Hepatic stellate cell (primary cell): ENCODE results near the gene C10orf90.

Experiments
- DNase-seq: peaks from one replicate; pipeline ENCODE4 v3.0.0; 2011; ENCODE audit warnings: low spot score

Gene C10orf90

DNA sequence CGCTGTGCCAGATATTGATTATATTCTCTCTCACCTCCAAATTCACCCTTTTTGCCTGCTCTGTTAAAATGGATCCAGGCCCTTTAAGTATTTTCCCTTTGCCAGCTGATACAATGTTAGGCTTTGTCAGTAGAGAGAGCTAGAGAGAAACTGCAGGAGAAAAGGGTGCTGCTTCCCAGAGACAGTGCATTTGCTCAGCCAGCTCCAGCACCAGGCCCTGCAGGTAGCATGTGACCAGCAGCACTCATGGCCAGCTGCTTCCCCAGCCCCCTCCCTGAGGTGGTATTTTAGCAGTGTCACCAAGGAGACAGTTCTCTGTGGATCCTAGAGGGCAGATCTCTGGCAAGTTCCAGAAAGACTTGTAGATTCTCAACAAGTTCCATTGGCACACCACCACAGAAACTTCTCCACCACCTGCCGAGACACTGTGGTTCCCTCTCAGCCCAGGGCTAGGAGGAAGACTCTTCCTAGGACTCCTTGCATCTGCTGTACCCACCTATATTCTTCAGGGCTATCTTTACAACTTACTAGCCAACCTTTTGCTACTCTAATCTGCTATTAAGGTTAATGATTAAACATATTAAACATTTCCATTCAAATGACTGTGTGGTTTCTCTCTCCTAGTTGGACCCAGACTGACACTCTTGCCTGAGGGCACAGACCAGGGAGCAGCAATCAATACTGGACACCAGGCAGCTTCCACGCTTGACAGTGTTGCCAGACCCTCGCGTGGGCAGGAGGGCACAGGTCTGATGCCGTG is 246.6 kb downstream of the C10orf90 start:
- no peak for DNase-seq

DNA sequence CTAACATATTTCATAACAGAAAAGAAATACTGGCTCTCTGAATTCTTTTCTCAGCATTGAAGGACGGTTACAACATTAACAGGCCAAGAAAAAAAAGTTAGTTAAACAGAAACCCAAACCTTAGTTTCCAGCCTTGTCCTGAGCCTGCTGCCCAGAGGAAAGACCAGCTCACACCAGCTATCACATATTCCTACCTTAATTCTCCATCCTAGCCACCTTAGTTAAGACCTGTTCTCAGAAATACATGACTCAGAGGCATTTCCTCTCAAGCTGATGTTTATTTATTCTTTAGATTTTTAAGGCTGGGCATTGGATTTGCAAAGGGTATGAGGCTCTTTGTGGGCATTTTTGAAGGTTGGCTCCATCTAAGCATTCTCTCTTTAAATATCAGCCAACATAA is 247.9 kb downstream of the C10orf90 start:
- no peak for DNase-seq

DNA sequence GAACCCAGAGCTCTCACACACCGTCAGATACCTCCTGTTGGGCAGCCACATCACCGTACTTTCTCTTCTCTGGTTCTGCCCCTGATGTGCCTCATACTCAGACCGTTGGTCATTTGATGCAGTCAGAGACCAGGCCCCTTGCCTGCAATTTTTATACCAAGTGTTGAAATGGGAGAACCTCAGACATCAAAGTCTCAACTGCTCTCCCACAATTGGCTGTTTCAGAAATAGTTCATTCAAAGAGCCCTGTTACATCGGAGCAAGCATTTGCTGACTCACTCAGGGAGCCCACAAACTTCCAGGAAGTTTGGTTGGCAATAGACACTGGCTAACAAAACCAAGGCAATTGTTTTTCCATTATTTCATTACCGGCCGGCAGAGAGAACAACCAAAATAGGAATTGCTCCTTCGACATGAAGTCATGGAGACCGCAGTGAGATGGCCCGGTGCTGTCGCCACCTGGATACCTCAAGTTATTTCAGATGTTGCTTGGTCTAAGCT is 248.7 kb downstream of the C10orf90 start:
- DNase-seq, result peak; percentile 21

DNA sequence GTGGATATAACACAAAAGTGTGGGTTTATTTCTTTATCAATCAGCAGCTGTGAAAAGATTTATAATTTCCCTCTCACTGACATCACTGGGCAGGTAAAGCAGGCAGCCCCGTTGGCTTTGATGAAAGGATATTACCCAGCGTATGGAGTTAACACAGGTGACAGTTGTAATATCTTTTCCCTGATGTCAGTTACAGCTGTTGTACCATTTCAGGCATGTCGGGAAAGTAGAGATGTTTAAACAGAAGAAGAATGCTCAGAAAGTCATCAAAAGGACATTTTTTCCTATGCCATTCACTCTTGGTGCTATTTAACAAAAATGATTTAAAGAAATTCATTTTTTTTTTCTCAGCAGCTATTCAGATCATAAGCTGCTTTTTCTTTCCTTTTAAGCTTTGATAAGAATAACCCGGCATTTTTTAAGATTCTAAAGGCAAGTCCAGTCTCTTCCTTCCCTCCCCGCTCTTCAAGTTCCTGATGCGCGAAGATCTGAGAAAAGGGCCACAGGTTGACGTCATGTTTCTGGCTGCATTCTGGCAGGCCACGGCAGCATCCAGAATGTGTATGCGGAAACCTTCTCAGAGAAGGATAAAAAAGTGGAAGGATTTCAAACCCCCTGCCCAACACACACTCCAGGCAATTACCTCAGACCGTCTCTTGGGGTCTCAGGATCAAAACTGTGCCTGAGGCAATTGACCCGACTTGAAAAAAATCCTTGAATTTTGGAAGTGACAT is 249.8 kb downstream of the C10orf90 start:
- no peak for DNase-seq

DNA sequence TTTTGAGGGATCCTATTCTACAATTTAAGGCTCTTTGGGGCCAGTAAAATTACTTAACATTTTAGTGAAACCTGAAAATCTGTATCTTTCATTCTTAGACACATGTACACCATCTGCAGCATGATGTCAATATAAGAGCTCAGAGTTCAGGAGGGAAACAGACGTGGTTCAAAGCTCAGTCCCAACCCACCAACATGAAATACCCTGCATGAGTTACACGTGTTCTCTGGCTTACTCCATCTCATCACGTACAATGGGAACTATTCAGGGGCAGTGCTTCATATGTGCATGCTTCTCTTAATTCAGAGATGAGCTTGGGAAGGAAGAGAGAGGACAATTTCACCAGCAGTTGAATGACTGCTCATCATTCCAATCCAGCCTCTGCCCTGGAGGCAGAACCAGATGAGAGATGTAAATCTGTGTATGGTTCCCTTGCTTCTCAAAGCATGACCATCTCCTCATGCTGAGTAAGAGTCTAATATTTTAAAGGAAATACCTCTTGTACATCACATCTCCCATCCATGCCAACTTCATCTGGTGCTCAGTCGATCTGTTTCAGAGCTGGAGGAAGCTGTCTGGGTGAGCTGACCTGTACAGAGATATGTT is 253.2 kb downstream of the C10orf90 start:
- no peak for DNase-seq

DNA sequence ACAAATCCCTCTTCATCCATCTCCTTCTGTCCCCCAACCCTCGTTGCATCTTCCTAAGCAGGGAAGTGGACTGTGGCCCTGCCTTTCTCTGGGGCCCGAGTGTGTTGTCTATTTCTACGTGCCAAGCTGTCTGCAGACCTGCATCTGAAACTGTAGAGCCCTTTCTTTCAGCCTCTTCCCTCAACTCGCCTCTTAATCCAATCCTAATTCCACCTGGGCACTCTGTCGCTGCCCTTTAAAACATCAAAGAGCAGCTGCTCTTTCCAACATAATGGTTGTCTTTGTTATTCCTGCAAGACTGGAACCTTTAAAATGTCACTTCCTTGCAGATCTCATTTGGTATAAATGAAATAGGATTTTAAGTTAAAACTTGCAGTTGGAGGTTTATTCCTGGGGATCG is 260.7 kb downstream of the C10orf90 start:
- no peak for DNase-seq

DNA sequence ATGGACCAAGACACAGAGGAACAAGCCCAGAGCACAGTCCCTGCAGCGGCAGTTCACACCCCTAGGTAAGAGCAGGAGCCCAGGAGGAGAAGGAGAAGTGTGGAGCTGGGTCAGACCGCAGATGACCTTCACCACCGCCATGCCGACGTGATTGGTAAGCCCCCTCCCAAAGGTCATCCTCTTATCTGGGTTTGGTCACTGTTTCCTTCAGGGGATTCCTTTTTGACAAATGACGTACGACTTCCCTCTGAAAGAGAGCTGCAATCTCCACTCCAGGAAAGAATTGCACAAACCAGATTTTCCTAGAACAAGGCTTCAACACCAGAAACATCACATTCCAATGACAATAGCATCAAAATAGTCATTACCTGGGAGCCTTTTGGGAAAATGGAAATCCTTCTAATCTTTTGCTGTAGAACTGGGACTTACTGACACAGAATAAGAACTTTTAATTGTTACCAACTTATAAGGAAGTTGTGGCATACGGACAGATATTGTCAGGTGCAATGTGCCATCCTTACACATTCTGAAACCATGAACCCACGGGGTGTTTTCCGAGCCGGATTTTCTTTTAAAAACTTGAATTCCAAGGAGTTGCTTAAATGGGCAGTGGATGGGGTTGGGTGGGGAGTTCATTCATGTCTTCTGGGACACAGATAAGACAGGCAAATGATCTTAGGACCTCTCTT is 261.4 kb downstream of the C10orf90 start:
- no peak for DNase-seq

DNA sequence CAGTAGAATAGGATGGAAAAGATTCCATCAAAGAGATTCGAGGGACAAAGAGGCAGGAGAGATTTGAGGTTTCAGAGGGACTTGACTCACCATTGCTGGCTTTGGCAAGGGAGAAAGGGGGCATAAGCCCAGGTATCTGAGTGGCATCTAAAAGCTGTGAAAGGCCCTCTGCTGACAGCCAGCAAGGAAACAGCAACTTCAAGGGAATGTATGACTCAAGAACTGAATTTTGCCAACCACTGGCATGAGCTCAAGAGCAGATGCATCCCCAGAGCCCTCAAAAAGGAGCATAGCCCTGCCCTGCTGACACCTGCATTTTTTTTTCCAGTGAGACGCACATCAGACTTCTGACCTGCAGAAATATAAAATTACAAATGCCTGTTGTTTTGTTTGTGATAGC is 262.7 kb downstream of the C10orf90 start:
- no peak for DNase-seq

DNA sequence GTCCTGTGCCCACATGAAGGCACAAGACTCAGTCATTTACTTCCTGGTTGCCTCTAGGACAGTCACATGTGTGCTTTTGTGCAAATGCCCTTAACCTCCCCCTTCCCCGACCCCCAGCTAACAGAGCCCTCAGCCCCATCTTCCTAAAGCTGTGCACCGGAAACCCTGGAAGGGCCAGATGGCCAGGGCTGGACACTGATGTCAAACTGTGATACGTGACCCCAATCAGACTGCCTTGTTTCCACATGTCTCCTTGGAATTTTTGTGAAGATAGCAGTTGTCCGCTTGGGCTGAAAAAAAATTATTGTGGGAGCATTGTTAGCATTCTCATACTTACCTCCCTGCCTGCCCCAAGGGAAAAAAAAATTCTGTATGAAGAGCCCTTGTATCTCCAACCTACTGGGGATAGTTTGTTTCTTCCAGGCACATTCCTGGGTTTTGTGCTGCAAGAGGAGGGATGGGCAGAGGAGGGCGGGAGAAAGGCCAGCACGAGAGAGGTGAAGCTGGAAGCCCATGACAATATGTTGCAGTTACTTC is 265.2 kb downstream of the C10orf90 start:
- no peak for DNase-seq

DNA sequence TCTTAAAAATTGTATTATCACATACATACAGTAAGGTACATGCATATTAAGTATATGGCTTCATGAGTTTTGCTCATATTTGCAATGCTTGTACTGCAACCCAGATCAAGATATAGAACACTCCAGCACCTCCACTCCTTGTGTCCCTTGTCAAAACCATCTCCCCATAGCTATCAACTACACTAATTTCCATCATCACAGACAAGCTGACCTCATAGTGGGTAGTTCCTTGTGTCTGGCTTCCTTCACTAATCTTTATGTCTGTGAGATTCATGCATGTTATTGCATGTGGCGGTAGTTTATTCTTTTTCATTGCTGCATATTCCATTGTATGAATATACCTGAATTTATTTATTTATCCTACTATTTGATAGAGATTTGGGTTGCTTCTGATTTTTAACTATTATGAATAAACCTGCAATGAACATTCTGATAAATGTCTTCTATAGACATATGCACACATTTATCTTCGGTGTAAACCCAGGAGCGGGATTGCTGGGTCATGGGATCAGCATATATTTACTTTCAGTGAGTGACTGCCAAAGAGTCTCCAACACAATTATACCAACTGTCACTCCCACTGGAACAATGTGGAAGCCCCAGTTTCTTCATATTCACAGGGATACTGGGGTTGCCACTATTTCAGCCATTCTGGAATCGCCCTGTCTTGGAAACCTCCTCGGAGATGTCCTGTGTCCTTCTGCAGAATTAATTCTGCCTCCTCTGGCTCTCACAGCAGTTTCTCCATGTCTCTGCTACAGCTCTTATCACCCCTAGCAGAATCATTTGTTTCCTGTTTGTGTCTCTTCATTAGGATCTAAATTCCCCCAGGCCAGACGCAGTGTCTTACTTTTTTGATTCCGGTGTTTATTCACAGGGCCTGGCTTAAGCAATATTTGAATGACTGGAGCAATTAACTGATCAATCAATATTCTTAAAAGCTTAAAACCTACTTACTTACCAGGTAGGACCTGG is 267.5 kb downstream of the C10orf90 start:
- no peak for DNase-seq

DNA sequence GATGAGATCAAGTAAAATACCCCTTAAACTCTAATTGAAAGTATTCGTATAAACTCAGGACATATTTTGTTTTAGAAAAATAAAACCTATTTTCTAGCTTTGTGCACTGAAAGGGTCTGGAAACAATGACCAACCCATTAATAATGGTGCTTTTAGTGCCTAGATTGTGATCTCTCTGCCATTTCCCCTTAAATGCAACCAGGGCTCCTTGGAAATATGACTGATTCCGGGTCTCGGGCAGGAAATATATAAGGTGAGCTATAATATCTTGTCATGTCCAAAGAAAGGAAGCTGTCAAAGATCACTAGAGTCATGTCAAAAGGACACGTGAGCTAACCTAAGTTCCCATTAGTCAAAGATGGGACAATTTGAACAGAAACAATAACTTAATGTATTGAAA is 269.9 kb downstream of the C10orf90 start:
- DNase-seq, result no peak

DNA sequence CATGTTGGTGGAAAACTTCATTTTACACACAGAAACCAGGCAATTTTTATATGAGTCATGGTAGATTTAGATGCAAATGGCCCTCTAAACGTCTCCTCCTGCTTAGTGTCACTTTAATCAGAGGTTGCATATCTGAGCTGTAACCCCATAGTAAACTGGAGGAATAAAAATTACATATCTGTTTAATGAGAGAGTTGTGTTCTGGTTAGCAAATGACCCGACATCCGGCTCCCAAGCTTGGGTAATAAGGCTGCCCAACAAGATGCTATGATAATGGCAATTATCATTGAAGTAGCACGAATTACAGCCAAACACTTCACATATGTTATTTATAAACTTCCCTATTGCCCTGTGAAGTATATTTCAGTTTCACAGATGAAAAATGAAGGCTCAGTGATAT is 271.6 kb downstream of the C10orf90 start:
- DNase-seq, result no peak

DNA sequence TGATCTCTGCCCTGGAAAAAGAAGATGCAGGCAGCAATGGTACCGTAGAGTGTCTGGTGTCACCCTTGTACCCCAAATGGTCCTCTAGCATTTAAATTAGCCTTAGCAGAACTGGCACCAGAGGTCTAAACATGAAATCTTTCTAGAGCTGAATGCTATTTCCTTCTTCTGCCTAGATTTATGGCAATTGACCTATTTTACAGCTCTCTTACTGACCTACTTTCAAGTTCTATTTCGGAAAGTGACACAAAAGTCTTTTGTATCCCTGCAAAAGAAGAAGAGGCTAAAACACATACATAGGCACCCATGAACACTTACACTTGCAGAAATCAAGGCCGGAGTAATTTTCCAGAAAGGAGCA is 272.1 kb downstream of the C10orf90 start:
- DNase-seq, result no peak

DNA sequence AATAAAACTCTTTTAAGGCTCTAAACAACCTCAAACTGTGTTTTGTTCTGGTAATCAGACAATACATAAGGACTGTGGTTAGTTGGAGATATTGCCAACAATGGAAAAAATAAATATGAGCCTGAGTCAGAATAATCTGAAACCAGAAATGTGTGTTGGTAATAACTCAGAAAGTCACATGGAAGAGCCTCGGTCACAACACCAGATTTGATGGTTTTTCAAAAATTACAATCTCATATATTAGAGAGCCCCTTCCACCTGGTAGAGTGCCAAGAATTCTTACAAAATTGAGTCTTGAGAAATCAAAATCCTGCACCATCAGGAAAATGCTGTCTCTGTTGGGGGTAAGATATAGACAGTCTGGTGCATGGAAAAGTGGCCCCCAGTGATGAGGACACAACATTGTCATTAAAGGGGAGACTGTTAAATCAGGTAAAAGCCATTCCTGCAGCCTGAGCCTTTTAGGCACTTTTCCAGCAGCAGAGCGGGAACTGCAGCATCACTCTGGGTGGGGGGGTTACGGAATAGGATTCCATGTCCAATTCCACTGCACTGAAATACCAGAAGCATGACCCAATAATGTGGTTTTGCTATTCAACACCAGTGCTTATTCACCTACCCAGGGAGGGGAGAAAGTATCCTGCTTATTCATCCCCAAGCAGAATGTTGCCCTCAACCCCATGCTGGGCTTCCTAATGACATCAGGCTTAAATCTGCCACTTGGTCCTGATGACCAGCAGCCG is 272.7 kb downstream of the C10orf90 start:
- DNase-seq, result peak; percentile 82

DNA sequence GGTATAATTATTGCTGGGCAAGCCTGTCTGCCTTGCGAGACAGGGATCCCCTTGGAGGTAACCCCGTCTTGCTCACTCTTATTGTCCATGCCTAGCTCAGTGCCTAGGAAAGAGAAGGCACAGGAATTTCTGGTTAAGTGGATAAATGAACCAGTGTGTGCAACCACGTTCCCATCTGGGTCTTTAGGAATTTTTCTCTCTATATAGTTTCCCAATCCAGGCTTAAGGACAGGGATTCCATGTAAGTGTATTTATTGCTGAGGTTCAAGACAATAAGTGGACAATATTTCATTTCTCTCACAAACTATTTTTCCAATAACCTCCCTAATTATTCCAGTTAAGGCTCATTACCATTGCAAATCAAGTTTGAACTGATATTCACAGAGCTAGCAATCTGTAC is 273.3 kb downstream of the C10orf90 start:
- no peak for DNase-seq

DNA sequence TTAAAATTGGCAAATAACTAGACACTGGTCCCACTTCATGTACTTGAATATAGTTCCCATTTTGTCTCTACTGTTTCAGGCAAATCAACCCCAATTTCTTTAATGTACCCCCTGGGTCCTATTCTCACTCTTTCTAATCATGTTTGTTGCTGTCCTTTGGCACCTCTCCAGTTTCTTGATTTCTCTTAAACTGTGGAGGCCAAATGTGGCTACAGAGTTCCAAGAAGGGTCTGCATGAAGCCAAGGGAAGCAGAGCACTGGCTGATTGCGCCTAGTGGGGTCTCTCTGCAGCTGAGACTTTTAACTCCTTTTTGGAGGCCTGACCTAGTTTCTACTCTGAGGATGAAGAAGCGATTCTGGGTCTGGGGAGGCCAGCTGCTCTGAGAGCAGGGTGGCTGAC is 275.5 kb downstream of the C10orf90 start:
- DNase-seq, result no peak

DNA sequence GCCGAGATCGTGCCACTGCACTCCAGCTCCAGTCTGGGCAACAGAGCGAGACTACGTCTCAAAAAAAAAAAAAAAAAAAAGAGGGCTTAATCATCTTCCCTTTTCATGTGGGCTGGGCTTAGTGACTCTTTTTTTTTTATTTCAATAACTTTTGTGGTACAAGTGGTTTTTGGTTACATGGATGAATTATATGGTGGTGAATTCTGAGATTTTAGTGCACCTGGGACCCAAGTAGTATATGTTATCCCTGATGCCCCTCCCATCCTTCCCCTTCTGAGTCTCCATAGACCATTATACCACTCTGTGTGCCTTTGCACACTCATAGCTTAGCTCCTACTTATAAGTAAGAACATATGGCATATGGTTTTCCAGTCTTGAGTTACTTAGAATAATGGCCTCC is 277.4 kb downstream of the C10orf90 start:
- no peak for DNase-seq

DNA sequence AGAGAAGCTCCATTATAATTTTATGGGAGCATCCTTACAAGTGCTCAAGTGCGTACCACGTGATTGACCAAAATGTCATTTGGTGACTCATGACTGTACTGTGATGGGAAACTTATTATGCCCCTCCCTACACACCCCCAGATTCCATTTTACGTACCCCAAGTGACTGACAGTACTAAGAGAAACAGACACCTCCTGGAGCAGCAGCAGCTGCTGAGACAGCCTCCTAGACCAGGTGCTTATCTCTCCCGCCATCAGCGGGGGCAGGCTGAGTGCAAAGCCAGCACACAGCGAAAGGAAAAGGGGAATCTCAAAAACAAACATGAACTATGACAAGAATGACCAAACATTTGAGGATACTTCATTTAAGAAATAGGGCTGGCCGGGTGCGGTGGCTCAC is 278.0 kb downstream of the C10orf90 start:
- no peak for DNase-seq

DNA sequence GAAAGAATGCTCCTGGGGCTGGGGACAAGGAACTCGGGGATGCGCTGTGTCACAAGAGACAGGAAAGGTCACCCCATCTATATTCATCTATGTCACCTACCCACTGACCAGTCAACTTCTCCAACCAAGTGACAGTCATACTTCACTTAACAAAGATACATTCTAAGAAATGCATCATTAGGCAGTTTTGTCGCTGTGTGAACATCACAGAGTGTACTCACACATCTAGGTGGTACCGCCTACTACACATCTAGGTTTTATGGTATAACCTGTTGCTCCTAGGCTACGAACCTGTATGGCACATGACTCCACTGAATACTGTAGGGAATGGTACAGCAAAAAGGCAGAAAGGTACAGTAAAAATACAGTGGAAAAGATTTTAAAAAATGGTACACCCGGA is 278.4 kb downstream of the C10orf90 start:
- no peak for DNase-seq

DNA sequence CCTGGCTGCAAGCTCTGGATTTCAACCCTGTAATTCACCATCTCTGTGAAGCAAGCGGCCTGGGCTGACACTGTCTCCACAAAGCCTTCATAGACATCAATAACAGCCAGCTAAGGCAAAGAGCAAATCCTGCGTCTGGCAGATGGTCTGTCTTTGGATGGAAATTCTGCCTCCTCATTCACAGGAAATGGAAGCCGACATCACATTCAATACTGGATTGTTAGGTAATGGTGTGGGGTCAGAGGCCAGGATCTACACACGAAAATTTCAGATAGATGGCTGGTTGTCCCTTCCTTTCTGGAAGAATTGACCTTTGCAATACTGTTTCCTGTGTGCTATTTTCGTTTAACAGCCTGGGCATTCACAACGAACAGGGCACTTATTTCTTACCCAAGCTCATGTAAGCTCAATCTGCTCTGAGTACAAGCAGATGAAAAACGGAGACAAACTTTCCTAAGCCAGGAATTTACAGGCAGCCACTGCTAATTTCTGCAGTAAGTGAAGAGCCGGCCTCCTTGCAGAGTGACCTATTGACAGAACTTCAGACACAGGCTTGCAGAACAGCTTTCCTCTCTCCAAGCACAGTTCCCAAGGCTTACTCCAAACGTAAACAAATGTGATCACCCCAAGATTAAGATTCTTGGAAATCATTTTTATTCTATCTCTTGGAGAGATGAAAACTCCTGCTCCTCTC is 279.2 kb downstream of the C10orf90 start:
- DNase-seq, result no peak
